Stimulated activated CD4-positive, alpha-beta T cell treated with anti-CD3 and anti-CD28 coated beads, Interleukin-1b, Interleukin-23, amount 100 ng/mL, for 48 hours (primary cell): ENCODE results near the gene DAP3.
"Not testable (repeated sequence)": the region's sequence is repeated elsewhere in the genome, so short reads cannot be mapped to it uniquely, and the experiment has no call there.

Source experiments
- DNase-seq: peaks from one replicate; pipeline ENCODE4 v3.0.0-alpha.2; 2020

DAP3 gene

GRCh38 chr1:155687705-155688323 is 1.1 kb upstream of the DAP3 start:
- DNase-seq = not testable (repeated sequence)

- DNase-seq = peak; percentile 89
Observed at GRCh38 chr1:155688324-155689080, 389 bp upstream of the DAP3 start, which contains the start of gene YY1AP1. YY1AP1 (minus strand) TSS chr1:155688774; CDS start chr1:155680436, 8,338 bp downstream.

- no peak for DNase-seq
Observed at GRCh38 chr1:155691992-155692528, 3.2 kb downstream of the DAP3 start.

GRCh38 chr1:155694167-155694566 is 5.3 kb downstream of the DAP3 start:
- no peak for DNase-seq

- DNase-seq = no peak
Observed at GRCh38 chr1:155695072-155695471, 6.2 kb downstream of the DAP3 start.

- no peak for DNase-seq
Observed at GRCh38 chr1:155695608-155696007, 6.7 kb downstream of the DAP3 start.

- DNase-seq = no peak
Observed at GRCh38 chr1:155696524-155696923, 7.6 kb downstream of the DAP3 start.

- DNase-seq = no peak
Observed at GRCh38 chr1:155697046-155697445, 8.2 kb downstream of the DAP3 start.

GRCh38 chr1:155697616-155698015 is 8.7 kb downstream of the DAP3 start:
- not testable (repeated sequence) for DNase-seq

- DNase-seq = no peak
Observed at GRCh38 chr1:155698382-155699038, 9.6 kb downstream of the DAP3 start.

- DNase-seq = not testable (repeated sequence)
Observed at GRCh38 chr1:155699062-155699461, 10.2 kb downstream of the DAP3 start.

- not testable (repeated sequence) for DNase-seq
Observed at GRCh38 chr1:155701675-155702074, 12.8 kb downstream of the DAP3 start.

GRCh38 chr1:155703216-155703615 is 14.3 kb downstream of the DAP3 start:
- DNase-seq = no peak

- not testable (repeated sequence) for DNase-seq
Observed at GRCh38 chr1:155704414-155704813, 15.5 kb downstream of the DAP3 start.

GRCh38 chr1:155706139-155706538 is 17.2 kb downstream of the DAP3 start:
- no peak for DNase-seq

- no peak for DNase-seq
Observed at GRCh38 chr1:155709391-155709790, 20.5 kb downstream of the DAP3 start.

GRCh38 chr1:155711457-155711856 is 22.6 kb downstream of the DAP3 start:
- not testable (repeated sequence) for DNase-seq

GRCh38 chr1:155712636-155713035 is 23.7 kb downstream of the DAP3 start:
- not testable (repeated sequence) for DNase-seq

GRCh38 chr1:155713075-155713474 is 24.2 kb downstream of the DAP3 start:
- no peak for DNase-seq

GRCh38 chr1:155715056-155715455 is 26.2 kb downstream of the DAP3 start:
- not testable (repeated sequence) for DNase-seq

GRCh38 chr1:155715777-155716176 is 26.9 kb downstream of the DAP3 start:
- DNase-seq = no peak

- DNase-seq = no peak
Observed at GRCh38 chr1:155717041-155717440, 28.1 kb downstream of the DAP3 start.

GRCh38 chr1:155718524-155719115 is 29.7 kb downstream of the DAP3 start:
- DNase-seq = not testable (repeated sequence)
